H1 (cell line): ENCODE results near the gene DGKD. TPM values are rescaled to one million over a fixed set of nuclear protein-coding genes. Genes with fewer than 3 reads are reported as not detected.

ENCODE experiments used
- CTCF ChIA-PET: fragments of 300-600 bp; sonication (Branson Sonifier 250); formaldehyde crosslinking; loops from one replicate; lab custom pipeline; 2021; ENCODE audit not compliant: partially characterized antibody; lab: Charles Lee
- POLR2A ChIA-PET: fragments of 300-600 bp; sonication (Branson Sonifier 250); formaldehyde crosslinking; loops from one replicate; lab custom pipeline; 2021; ENCODE audit warnings: inconsistent platforms; ENCODE audit not compliant: partially characterized antibody; lab: Charles Lee
- DNase-seq, 2 experiments: peaks; one replicate each; pipeline versions ENCODE4 v3.0.0 to v3.0.0-alpha.2; 2010 to 2022; ENCODE audit warnings: low spot score in 2 of 2, low read depth in 1 of 2, mixed read lengths in 1 of 2
- FAIRE-seq: peaks from 2 replicates; lab custom pipeline; 2011; peaks lifted over from hg19 to GRCh38; lab: Jason Lieb, UNC
- H2AFZ ChIP-seq: 2 replicates; pipeline ENCODE4 v1.8.1; 2012; ENCODE audit warnings: low read length, inconsistent platforms
- H2AK5ac ChIP-seq: 2 replicates; pipeline ENCODE4 v1.6.1; 2013; ENCODE audit warnings: low read depth, low read length
- H2BK120ac ChIP-seq: replicated peaks from 2 replicates; pipeline ENCODE3; 2013; ENCODE audit warnings: low read depth, low read length, inconsistent platforms
- H2BK12ac ChIP-seq: 2 replicates; pipeline ENCODE4 v1.6.1; 2013; ENCODE audit warnings: low read depth, low read length
- H2BK15ac ChIP-seq: 2 replicates; pipeline ENCODE4 v1.6.1; 2013; ENCODE audit warnings: low read length
- H2BK20ac ChIP-seq: 2 replicates; pipeline ENCODE4 v1.6.1; 2013; ENCODE audit warnings: low read length
- H2BK5ac ChIP-seq: 2 replicates; pipeline ENCODE4 v1.6.1; 2013; ENCODE audit warnings: low read depth, low read length
- H3K14ac ChIP-seq: 2 replicates; pipeline ENCODE4 v1.6.1; 2013; ENCODE audit warnings: inconsistent platforms; ENCODE audit not compliant: insufficient read length
- H3K18ac ChIP-seq: 2 replicates; pipeline ENCODE4 v1.6.1; 2013; ENCODE audit warnings: low read length; ENCODE audit errors: extremely low read depth
- H3K23ac ChIP-seq: 2 replicates; pipeline ENCODE4 v1.6.1; 2013; ENCODE audit warnings: inconsistent platforms; ENCODE audit not compliant: insufficient read length
- H3K23me2 ChIP-seq: 2 replicates; pipeline ENCODE4 v1.6.1; 2013; ENCODE audit warnings: low read depth, low read length
- H3K27ac ChIP-seq: 2 replicates; pipeline ENCODE4 v1.6.1; 2011; ENCODE audit warnings: low read depth, low read length, inconsistent platforms
- H3K27me3 ChIP-seq, 4 experiments: replicated peaks in 1 of 4; 1 replicate in 1 of 4; 2 replicates in 3 of 4; pipeline versions ENCODE4 v1.6.1 to v1.8.1; 2011 to 2013; ENCODE audit warnings: low read length in 3 of 4, mild to moderate bottlenecking in 3 of 4, inconsistent platforms in 2 of 4, mixed read lengths in 2 of 4, moderate library complexity in 1 of 4; ENCODE audit not compliant: control insufficient read depth in 3 of 4, insufficient read depth in 3 of 4; ENCODE audit errors: extremely low read depth in 1 of 4
- H3K36me3 ChIP-seq, 4 experiments: 2 replicates each; pipeline versions ENCODE4 v1.6.1 to v1.8.1; 2011 to 2013; ENCODE audit warnings: mild to moderate bottlenecking in 4 of 4, low read length in 3 of 4, moderate library complexity in 2 of 4, control low read depth in 1 of 4, inconsistent platforms in 1 of 4; ENCODE audit not compliant: insufficient read depth in 4 of 4, control insufficient read depth in 2 of 4
- H3K4ac ChIP-seq: replicated peaks from 2 replicates; pipeline ENCODE3; 2013; ENCODE audit warnings: low read length, low read depth, mixed read lengths, inconsistent platforms; ENCODE audit not compliant: insufficient read length
- H3K4me1 ChIP-seq, 4 experiments: replicated peaks in 1 of 4; 1 replicate in 1 of 4; 2 replicates in 3 of 4; pipeline versions ENCODE4 v1.6.1 to v1.8.1; 2011 to 2013; ENCODE audit warnings: low read length in 3 of 4, inconsistent platforms in 2 of 4, mixed read lengths in 1 of 4; ENCODE audit not compliant: insufficient read depth in 4 of 4, control insufficient read depth in 3 of 4
- H3K4me2 ChIP-seq, 2 experiments: 2 replicates each; pipeline versions ENCODE4 v1.6.1 to v1.8.1; 2011 to 2013; ENCODE audit warnings: low read depth in 2 of 2, low read length in 2 of 2, control low read depth in 1 of 2, inconsistent platforms in 1 of 2, mild to moderate bottlenecking in 1 of 2; ENCODE audit not compliant: insufficient read depth in 1 of 2
- H3K4me3 ChIP-seq, 4 experiments: fragments of 200-600, 300-600 bp in 1 of 4; sonication (generic), shearing (Covaris generic), sonication (Bioruptor Twin) in 1 of 4; 2 replicates each; pipeline versions ENCODE4 v1.5.1 to v1.8.1; 2011 to 2016; ENCODE audit warnings: low read length in 4 of 4, low read depth in 3 of 4, control low read depth in 2 of 4, inconsistent platforms in 2 of 4, mild to moderate bottlenecking in 2 of 4, mixed read lengths in 1 of 4, moderate library complexity in 1 of 4; ENCODE audit not compliant: insufficient read depth in 2 of 4; ENCODE audit errors: extremely low read depth in 1 of 4
- H3K56ac ChIP-seq: replicated peaks from 2 replicates; pipeline ENCODE3; 2013; ENCODE audit warnings: low read depth, mild to moderate bottlenecking, mixed read lengths, low read length, inconsistent platforms; ENCODE audit not compliant: insufficient read length
- H3K79me1 ChIP-seq: 2 replicates; pipeline ENCODE4 v1.6.1; 2013; ENCODE audit warnings: low read depth, low read length, control low read depth
- H3K79me2 ChIP-seq, 2 experiments: 2 replicates each; pipeline versions ENCODE4 v1.6.1 to v1.8.1; 2012 to 2013; ENCODE audit warnings: low read length in 2 of 2, mild to moderate bottlenecking in 2 of 2, inconsistent platforms in 1 of 2; ENCODE audit not compliant: insufficient read depth in 2 of 2, control insufficient read depth in 1 of 2
- H3K9ac ChIP-seq, 4 experiments: replicated peaks in 1 of 4; 1 replicate in 1 of 4; 2 replicates in 3 of 4; pipeline versions ENCODE4 v1.6.1 to v1.8.1; 2011 to 2013; ENCODE audit warnings: low read depth in 3 of 4, low read length in 3 of 4, control low read depth in 2 of 4, mild to moderate bottlenecking in 2 of 4, moderate library complexity in 2 of 4, inconsistent platforms in 1 of 4; ENCODE audit errors: extremely low read depth in 1 of 4
- H3K9me3 ChIP-seq, 2 experiments: 2 replicates each; pipeline versions ENCODE4 v1.6.1 to v1.8.1; 2012 to 2013; ENCODE audit warnings: mild to moderate bottlenecking in 2 of 2, moderate library complexity in 2 of 2, control low read depth in 1 of 2, inconsistent platforms in 1 of 2, low read depth in 1 of 2, low read length in 1 of 2, mixed read lengths in 1 of 2; ENCODE audit not compliant: insufficient read depth in 2 of 2
- H4K20me1 ChIP-seq, 2 experiments: replicated peaks in 1 of 2; 2 replicates each; pipeline versions ENCODE3 to v1.8.1; 2011 to 2013; ENCODE audit warnings: inconsistent platforms in 2 of 2, low read length in 2 of 2, mild to moderate bottlenecking in 1 of 2; ENCODE audit not compliant: insufficient read depth in 2 of 2, control insufficient read depth in 1 of 2
- H4K5ac ChIP-seq: 2 replicates; pipeline ENCODE4 v1.6.1; 2013; ENCODE audit warnings: low read length, low read depth, mixed read lengths, inconsistent platforms; ENCODE audit not compliant: insufficient read length
- H4K8ac ChIP-seq: 2 replicates; pipeline ENCODE4 v1.8.0; 2013; ENCODE audit warnings: mild to moderate bottlenecking, moderate library complexity, low read length, inconsistent platforms; ENCODE audit not compliant: insufficient read depth; ENCODE audit errors: extremely low read depth
- H4K91ac ChIP-seq: replicated peaks from 2 replicates; pipeline ENCODE3; 2013; ENCODE audit warnings: low read length, mixed read lengths, inconsistent platforms; ENCODE audit not compliant: insufficient read length
- RFX5 ChIP-seq: IDR thresholded peaks from 2 replicates; pipeline ENCODE4 v1.6.1; 2011; ENCODE audit warnings: low read depth, low read length, improper control_type of control experiment, borderline replicate concordance
- WGBS, 2 experiments: shearing (Covaris generic) in 1 of 2; methylation state at CpG; one replicate each; pipeline versions ENCODE4 v1.1.6 to v1.1.7; 2013 to 2015; ENCODE audit warnings: low lambda C conversion rate in 2 of 2, mixed read lengths in 2 of 2, inconsistent platforms in 1 of 2, low coverage in 1 of 2, missing lambda C conversion rate in 1 of 2; ENCODE audit not compliant: insufficient replicate concordance in 2 of 2, insufficient coverage in 1 of 2, insufficient read length in 1 of 2; ENCODE audit errors: extremely low coverage in 1 of 2, missing lambda C conversion rate in 1 of 2; 5-methylcytosine and 5-hydroxymethylcytosine counted together
- polyA plus RNA-seq, 7 experiments: library from polyadenylated mRNA; depleted of rRNA in 3 of 7; stranded (reverse) in 5 of 7; unstranded in 2 of 7; fragments of >200 nt in 5 of 7; fragments of 200-250 nt in 2 of 7; gene quantifications; 1 replicate in 5 of 7; 2 replicates in 1 of 7; 4 replicates in 1 of 7; pipeline versions ENCODE4 v1.2.1 to v1.2.3, GENCODE V29; 2011 to 2013; ENCODE audit warnings: missing spikeins in 2 of 7, mixed read lengths in 2 of 7
- total RNA-seq: library from RNA; stranded (reverse); fragmentation: NEBNext Ultra II Directional; extraction: Animal tissue kit (Norgen Biotek cat#: 25700); gene quantifications from 2 replicates; pipeline ENCODE4 v1.2.1, GENCODE V29; 2021

The DGKD gene
- total and polyA plus RNA-seq, 2 of the 8 experiments (the other 6 are each of a cell fraction or from before 2014, with no cell fraction given), result 7.7 to 30.9 TPM

GRCh38 chr2:233437439-233437955 is 83.2 kb downstream of the DGKD start:
- H2BK20ac ChIP-seq, result no peak overlapping the region
- no peaks in the 10 kb centered on the region for H3K79me1 ChIP-seq
- POLR2A ChIA-PET, result no interaction called here
- H3K4me3 ChIP-seq, result no peak overlapping the region
- H2AFZ ChIP-seq, result no peak overlapping the region
- H2BK12ac ChIP-seq, result no peak overlapping the region
- no peak overlapping the region for H2BK5ac ChIP-seq
- no peak overlapping the region for H3K14ac ChIP-seq
- H3K9me3 ChIP-seq, result no peaks in the 10 kb centered on the region
- no peak overlapping the region for H3K4me2 ChIP-seq
- no peak overlapping the region for H3K23ac ChIP-seq
- no peaks in the 10 kb centered on the region for H3K79me2 ChIP-seq
- no peak overlapping the region for H3K18ac ChIP-seq
- no peak overlapping the region for H4K91ac ChIP-seq
- H3K9ac ChIP-seq, result no peak overlapping the region
- no peaks in the 10 kb centered on the region for H3K27me3 ChIP-seq
- CTCF ChIA-PET, result interaction anchor here (0.8 to 3.1 kb wide), 5 partner anchors 11 to 36 kb away, joined by 3 to 14 read pairs (median 6); no protein-coding TSS in a partner anchor
- no peak for FAIRE-seq
- H4K8ac ChIP-seq, result no peak overlapping the region
- H3K4me1 ChIP-seq, result no peaks in the 10 kb centered on the region
- no peak overlapping the region for H2BK120ac ChIP-seq
- no peak overlapping the region for H3K27ac ChIP-seq
- H3K4ac ChIP-seq, result no peak overlapping the region
- no peaks in the 10 kb centered on the region; a peak in 2 of 8 replicates for H3K36me3 ChIP-seq
- H2BK15ac ChIP-seq, result no peak overlapping the region
- no peak overlapping the region for H3K56ac ChIP-seq
- H3K23me2 ChIP-seq, result no peaks in the 10 kb centered on the region; the same call in 1 of the 2 replicates
- H4K5ac ChIP-seq, result no peak overlapping the region
- 94% methylated on average over 14 of the region's 14 CpGs; no CpG with 5 or more reads in 1 of the 2 experiments for WGBS, 2 experiments
- H2AK5ac ChIP-seq, result no peak overlapping the region
- H4K20me1 ChIP-seq, result peaks cover 0 to 9% of the 10 kb centered on the region in 2 experiments
- TF ChIP-seq RFX5, result no peak
- DNase-seq, result no peak
